DOHH2 (cell line): ENCODE data around the gene LPIN3.

Experiments
- H3F3A ChIP-seq: fragments of 200-600 bp; sonication (generic), shearing (Covaris generic); 2 replicates; pipeline ENCODE4 v1.6.0; 2016; ENCODE audit warnings: antibody characterized with exemption, mild to moderate bottlenecking; ENCODE audit not compliant: control insufficient read depth, insufficient read depth
- H3K27ac ChIP-seq: fragments of 200-600 bp; sonication (generic); 2 replicates; pipeline ENCODE4 v1.5.1; 2014; ENCODE audit warnings: low read depth, mild to moderate bottlenecking, low read length, moderate library complexity
- H3K27me3 ChIP-seq: fragments of 200-600 bp; sonication (generic); 2 replicates; pipeline ENCODE4 v1.6.1; 2014; ENCODE audit warnings: mild to moderate bottlenecking, low read length, mixed read lengths; ENCODE audit not compliant: control insufficient read depth
- H3K36me3 ChIP-seq: fragments of 200-600 bp; sonication (generic); 2 replicates; pipeline ENCODE4 v1.6.1; 2014; ENCODE audit warnings: mild to moderate bottlenecking, low read length, moderate library complexity, mixed read lengths; ENCODE audit not compliant: control insufficient read depth
- H3K4me1 ChIP-seq: fragments of 200-600 bp; sonication (generic); 2 replicates; pipeline ENCODE4 v1.6.1; 2014; ENCODE audit warnings: mild to moderate bottlenecking, low read length, mixed read lengths; ENCODE audit not compliant: control insufficient read depth
- H3K4me2 ChIP-seq: fragments of 200-600 bp; sonication (generic); 2 replicates; pipeline ENCODE4 v1.6.0; 2014; ENCODE audit warnings: mild to moderate bottlenecking, low read length, moderate library complexity
- H3K4me3 ChIP-seq: fragments of 200-600 bp; sonication (generic); 2 replicates; pipeline ENCODE4 v1.5.1; 2014; ENCODE audit warnings: mild to moderate bottlenecking, low read length, mixed read lengths
- H3K79me2 ChIP-seq: fragments of 200-600 bp; sonication (generic); 2 replicates; pipeline ENCODE4 v1.6.1; 2014; ENCODE audit warnings: mild to moderate bottlenecking, low read length, mixed read lengths; ENCODE audit not compliant: control insufficient read depth
- H3K9me2 ChIP-seq: fragments of 200-600 bp; sonication (generic); replicated peaks from 2 replicates; pipeline ENCODE4 v1.6.1; 2014; ENCODE audit warnings: mild to moderate bottlenecking, low read length, mixed read lengths; ENCODE audit not compliant: control insufficient read depth
- H3K9me3 ChIP-seq: fragments of 200-600 bp; sonication (generic); 2 replicates; pipeline ENCODE4 v1.6.1; 2014; ENCODE audit warnings: antibody characterized with exemption, low read length, mixed read lengths; ENCODE audit not compliant: control insufficient read depth, insufficient read depth
- H4K20me1 ChIP-seq: fragments of 200-600 bp; sonication (generic); 2 replicates; pipeline ENCODE4 v1.6.0; 2014; ENCODE audit warnings: low read depth, mild to moderate bottlenecking, antibody characterized with exemption, low read length, moderate library complexity; ENCODE audit not compliant: control insufficient read depth, insufficient read depth
- CTCF ChIP-seq: fragments of 200-600 bp; sonication (generic); IDR thresholded peaks from one replicate; pipeline ENCODE4 v1.5.1; 2014; ENCODE audit warnings: antibody characterized with exemption, mild to moderate bottlenecking, low read depth, low read length; ENCODE audit not compliant: poor library complexity, severe bottlenecking
- EZH2phosphoT487 ChIP-seq: fragments of 200-600 bp; sonication (generic); IDR thresholded peaks from 2 replicates; pipeline ENCODE4 v1.6.1; 2017; ENCODE audit warnings: borderline replicate concordance, mild to moderate bottlenecking, antibody characterized with exemption, low read length, moderate library complexity, mixed read lengths

The LPIN3 gene

DNA sequence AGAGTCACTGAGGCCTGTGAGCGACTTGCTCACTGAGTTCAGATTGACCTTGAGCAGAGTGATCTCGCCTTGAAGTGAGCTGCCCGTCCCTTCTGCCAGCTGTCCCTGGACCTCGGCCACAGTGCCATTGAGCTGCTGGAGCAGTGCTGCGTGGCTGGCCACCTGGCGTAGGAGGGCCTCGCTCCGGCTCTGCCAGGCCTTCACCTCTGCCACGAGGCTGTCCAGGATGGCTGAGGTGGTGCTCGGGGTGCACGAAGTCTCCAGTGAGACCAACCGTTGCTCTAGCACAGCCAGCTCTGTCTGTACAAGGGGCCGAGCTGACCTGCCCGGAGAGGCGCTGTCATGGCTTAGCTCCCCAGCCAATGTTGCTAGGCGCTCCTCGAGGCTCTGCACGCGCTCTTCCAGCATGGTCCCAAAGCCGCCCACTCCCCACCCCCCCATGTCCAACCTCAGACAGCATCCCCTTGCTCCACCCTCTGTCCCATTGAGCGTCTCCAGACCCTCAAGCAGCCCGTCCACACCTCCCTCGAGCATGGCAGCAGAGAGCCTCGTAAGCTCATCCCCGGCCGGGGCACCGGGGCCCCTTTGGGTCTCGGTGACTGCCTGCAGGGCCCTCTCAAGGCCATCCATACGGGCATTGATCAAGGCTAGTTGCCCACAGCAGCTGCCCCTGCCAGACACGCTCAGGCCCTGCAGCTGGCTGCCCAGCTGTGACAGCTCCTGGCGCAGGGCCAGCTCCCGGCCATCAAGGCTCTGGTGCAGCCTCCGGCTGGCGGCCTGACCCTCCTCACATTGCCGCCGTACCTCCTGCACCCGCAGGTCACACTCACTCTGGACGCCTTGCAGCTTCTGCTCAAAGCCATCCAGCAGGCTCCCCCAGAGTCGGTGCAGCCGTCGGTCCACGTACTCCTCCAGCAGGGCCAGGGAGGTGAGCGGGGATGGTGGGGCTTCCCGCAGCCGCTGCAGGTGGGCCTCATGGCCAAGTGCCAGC, 21.4 kb downstream of the LPIN3 start:
- Histone ChIP-seq H3K9me2 (no peaks in the 10 kb centered on the region), H3K27me3 (no peaks in the 10 kb centered on the region), H3K79me2 (no peaks in the 10 kb centered on the region), H3K4me3 (no peak overlapping the region), H3K4me2 (no peak overlapping the region), H3K4me1 (no peaks in the 10 kb centered on the region), H4K20me1 (no peaks in the 10 kb centered on the region), H3K27ac (no peak overlapping the region), H3F3A (no peaks in the 10 kb centered on the region), H3K9me3 (no peaks in the 10 kb centered on the region), H3K36me3 (no peaks in the 10 kb centered on the region)
- TF ChIP-seq EZH2phosphoT487 (no peak), CTCF (no peak)

- Histone ChIP-seq H3K36me3 (no peaks in the 10 kb centered on the region), H3K9me2 (no peaks in the 10 kb centered on the region), H3K27ac (no peak overlapping the region), H3K79me2 (no peaks in the 10 kb centered on the region), H3K4me2 (no peak overlapping the region), H3K4me1 (no peaks in the 10 kb centered on the region), H3F3A (no peaks in the 10 kb centered on the region), H3K4me3 (no peak overlapping the region), H3K27me3 (no peaks in the 10 kb centered on the region), H3K9me3 (no peaks in the 10 kb centered on the region), H4K20me1 (no peaks in the 10 kb centered on the region)
- no peak for TF ChIP-seq CTCF
- no peak for TF ChIP-seq EZH2phosphoT487
Measured at GRCh38 chr20:41362748-41363140, 22.1 kb downstream of the LPIN3 start.

- Histone ChIP-seq H3K4me2 (no peak overlapping the region), H3K79me2 (no peaks in the 10 kb centered on the region), H3K9me3 (no peaks in the 10 kb centered on the region), H3K27me3 (no peaks in the 10 kb centered on the region), H3F3A (no peaks in the 10 kb centered on the region), H3K4me3 (no peak overlapping the region), H3K4me1 (no peaks in the 10 kb centered on the region), H4K20me1 (no peaks in the 10 kb centered on the region), H3K27ac (no peak overlapping the region), H3K9me2 (no peaks in the 10 kb centered on the region), H3K36me3 (no peaks in the 10 kb centered on the region)
- no peak for TF ChIP-seq CTCF
- no peak for TF ChIP-seq EZH2phosphoT487
Measured at GRCh38 chr20:41363601-41364000, 23.0 kb downstream of the LPIN3 start.
